Measurements from ENCODE around the gene NBPF26. TPM values are rescaled to one million over a fixed set of nuclear protein-coding genes. Genes with fewer than 3 reads are reported as not detected.
"Not testable (repeated sequence)": the region's sequence is repeated elsewhere in the genome, so short reads cannot be mapped to it uniquely, and the experiment has no call there.

The NBPF26 gene
- total RNA-seq, 1 donor: 28.6 TPM

DNA sequence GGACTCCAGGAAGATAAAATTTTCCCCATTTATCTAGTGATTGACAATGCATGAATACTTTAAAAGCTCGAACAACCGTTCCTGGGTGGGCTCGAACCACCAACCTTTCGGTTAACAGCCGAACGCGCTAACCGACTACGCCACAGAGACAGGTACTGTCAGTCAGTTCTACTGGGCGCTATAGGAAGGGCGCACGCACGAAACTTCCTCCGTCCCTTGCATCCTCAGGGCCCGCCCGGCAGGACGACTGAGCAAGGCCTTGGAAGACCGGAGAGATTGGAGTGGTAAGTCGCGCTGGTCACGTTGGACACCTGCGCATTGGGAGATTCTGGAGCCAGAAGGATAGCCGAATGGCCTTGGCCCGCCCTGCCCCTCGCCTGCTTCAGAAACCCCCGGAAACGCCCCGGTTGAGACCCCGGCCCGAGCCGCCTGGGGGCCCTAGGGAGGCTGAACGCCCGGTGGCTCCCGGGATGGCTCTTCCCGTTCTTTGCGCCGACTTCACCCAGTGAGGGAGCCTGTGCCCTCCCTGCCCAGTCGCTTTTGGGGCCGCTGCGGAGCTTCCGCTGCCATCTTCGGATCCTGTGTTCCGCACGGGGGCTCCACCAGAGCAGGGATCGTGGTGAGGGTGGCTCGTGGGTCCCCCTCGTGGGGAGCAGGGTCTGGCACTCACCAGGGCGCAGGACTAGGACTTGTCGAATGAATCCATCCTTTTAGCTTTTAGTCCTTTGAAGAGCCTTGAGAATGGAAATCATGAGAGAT lies 120.6 kb downstream of the NBPF26 start:
- H3K27me3 ChIP-seq (ENCODE audit: insufficient read depth, low read length); H3K4me1 ChIP-seq (ENCODE audit: insufficient read depth, low read length); H4K20me1 ChIP-seq (ENCODE audit: insufficient read depth, low read length); H3K9me3 ChIP-seq (ENCODE audit: low read depth, low read length); H3K36me3 ChIP-seq (ENCODE audit: insufficient read depth, low read length); H3K27ac ChIP-seq (ENCODE audit: low read depth, low read length); H3K79me2 ChIP-seq (ENCODE audit: insufficient read depth, low read length): not testable (repeated sequence)
- H3K4me3 ChIP-seq (ENCODE audit: insufficient read depth, low read length): peak overlapping the region; percentile 68
- peak; percentile 46 for DNase-seq (ENCODE audit: insufficient read length, low spot score, missing footprints)
- TF ChIP-seq, protein P1, sequence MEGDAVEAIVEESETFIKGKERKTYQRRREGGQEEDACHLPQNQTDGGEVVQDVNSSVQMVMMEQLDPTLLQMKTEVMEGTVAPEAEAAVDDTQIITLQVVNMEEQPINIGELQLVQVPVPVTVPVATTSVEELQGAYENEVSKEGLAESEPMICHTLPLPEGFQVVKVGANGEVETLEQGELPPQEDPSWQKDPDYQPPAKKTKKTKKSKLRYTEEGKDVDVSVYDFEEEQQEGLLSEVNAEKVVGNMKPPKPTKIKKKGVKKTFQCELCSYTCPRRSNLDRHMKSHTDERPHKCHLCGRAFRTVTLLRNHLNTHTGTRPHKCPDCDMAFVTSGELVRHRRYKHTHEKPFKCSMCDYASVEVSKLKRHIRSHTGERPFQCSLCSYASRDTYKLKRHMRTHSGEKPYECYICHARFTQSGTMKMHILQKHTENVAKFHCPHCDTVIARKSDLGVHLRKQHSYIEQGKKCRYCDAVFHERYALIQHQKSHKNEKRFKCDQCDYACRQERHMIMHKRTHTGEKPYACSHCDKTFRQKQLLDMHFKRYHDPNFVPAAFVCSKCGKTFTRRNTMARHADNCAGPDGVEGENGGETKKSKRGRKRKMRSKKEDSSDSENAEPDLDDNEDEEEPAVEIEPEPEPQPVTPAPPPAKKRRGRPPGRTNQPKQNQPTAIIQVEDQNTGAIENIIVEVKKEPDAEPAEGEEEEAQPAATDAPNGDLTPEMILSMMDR (IDR thresholded peaks at IDR 0.05; ENCODE audit: extremely low read depth, low read depth, low read length): peak; percentile 27
- peak overlapping the region; percentile 59 for H2AFZ ChIP-seq (ENCODE audit: low read length)
- peak overlapping the region; percentile 71 for H3K4me2 ChIP-seq (ENCODE audit: insufficient read depth, low read length)

DNA sequence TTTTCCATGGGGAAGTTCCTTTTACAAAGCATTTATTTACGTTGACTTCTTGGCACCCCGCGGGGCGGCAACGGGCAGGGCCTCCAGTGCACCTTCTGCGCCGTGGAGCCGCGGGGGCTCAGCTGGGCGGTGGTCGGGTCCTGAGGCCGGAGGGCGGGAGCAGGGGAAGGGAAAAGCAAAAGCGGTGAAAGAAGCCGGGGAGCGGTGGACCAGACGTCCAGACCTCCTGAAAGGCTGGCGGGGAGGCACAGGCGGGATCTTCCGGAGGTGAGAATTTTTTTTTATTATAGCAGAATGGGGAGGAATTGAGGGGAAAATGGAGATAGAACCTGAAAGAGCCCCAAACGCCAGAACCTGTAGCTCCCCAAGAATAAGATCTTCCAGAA lies 121.2 kb downstream of the NBPF26 start:
- H2AFZ ChIP-seq (ENCODE audit: low read length); H3K36me3 ChIP-seq (ENCODE audit: insufficient read depth, low read length); H3K27me3 ChIP-seq (ENCODE audit: insufficient read depth, low read length); DNase-seq (ENCODE audit: insufficient read length, low spot score, missing footprints); H3K79me2 ChIP-seq (ENCODE audit: insufficient read depth, low read length); H3K9me3 ChIP-seq (ENCODE audit: low read depth, low read length); H3K27ac ChIP-seq (ENCODE audit: low read depth, low read length); H3K4me1 ChIP-seq (ENCODE audit: insufficient read depth, low read length); H4K20me1 ChIP-seq (ENCODE audit: insufficient read depth, low read length): not testable (repeated sequence)
- peak overlapping the region; percentile 52 for H3K4me3 ChIP-seq (ENCODE audit: insufficient read depth, low read length)
- peak overlapping the region; percentile 51 for H3K4me2 ChIP-seq (ENCODE audit: insufficient read depth, low read length)

DNA sequence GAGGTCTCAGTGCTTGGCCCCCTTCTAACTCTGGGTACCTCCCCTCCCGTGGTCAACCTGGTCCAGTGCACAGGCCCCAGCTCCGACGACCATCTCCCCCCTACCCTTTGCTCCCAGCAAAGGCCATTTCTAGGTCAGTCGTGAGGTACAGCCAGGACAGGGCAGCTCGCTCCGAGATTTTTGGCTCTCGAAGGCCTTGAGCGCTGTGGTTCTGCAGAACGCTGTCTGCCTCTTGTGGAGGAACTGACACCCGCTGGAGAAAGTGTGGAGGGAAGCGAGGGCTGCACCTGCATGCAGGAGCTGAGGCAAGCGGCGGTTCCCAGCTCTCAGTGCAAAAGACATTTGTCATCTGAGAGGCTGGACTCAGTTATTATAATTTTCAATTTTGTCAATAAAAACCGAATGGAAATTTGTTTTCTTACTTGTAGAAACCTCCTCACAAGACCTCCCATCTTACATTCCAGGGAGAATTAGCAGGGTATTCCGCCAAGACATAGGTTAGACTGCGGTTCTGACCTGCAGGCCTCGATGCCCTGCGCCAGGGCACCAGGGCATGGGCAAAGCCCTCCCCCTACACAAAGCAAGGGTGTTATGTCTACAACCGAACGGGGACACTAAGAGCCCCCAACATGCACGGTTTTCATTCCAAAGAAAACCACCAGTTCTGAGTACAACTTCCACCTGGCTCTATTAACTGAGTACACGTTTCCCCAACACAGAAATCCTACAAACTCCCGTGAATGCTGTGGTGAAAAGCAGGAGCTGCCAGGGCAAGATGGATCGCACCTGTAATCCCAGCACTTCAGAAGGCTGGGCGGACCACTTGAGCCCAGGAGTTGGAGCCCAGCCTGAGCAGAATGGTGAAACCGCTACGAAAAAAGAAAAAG lies 125.9 kb downstream of the NBPF26 start:
- not testable (repeated sequence) for H3K27me3 ChIP-seq (ENCODE audit: insufficient read depth, low read length); H3K4me3 ChIP-seq (ENCODE audit: insufficient read depth, low read length); H3K27ac ChIP-seq (ENCODE audit: low read depth, low read length); DNase-seq (ENCODE audit: insufficient read length, low spot score, missing footprints); H2AFZ ChIP-seq (ENCODE audit: low read length); H3K4me1 ChIP-seq (ENCODE audit: insufficient read depth, low read length); H3K9me3 ChIP-seq (ENCODE audit: low read depth, low read length); H3K36me3 ChIP-seq (ENCODE audit: insufficient read depth, low read length); H4K20me1 ChIP-seq (ENCODE audit: insufficient read depth, low read length); H3K79me2 ChIP-seq (ENCODE audit: insufficient read depth, low read length)
- peak overlapping the region; percentile 32 for H3K4me2 ChIP-seq (ENCODE audit: insufficient read depth, low read length)

DNA sequence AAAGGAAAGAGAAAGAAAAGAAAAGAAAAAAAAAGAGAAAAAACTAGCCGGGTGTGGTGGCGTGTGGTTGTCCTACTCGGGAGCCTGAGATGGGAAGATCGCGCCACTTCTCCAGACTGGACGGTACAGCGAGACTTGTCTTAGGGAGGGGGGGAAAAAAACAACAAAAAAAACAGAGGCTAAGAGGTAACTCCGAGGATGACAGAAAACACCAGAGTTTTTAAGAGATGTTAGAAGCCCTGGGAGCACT lies 126.5 kb downstream of the NBPF26 start:
- H3K36me3 ChIP-seq (ENCODE audit: insufficient read depth, low read length); H3K4me3 ChIP-seq (ENCODE audit: insufficient read depth, low read length): not testable (repeated sequence)

DNA sequence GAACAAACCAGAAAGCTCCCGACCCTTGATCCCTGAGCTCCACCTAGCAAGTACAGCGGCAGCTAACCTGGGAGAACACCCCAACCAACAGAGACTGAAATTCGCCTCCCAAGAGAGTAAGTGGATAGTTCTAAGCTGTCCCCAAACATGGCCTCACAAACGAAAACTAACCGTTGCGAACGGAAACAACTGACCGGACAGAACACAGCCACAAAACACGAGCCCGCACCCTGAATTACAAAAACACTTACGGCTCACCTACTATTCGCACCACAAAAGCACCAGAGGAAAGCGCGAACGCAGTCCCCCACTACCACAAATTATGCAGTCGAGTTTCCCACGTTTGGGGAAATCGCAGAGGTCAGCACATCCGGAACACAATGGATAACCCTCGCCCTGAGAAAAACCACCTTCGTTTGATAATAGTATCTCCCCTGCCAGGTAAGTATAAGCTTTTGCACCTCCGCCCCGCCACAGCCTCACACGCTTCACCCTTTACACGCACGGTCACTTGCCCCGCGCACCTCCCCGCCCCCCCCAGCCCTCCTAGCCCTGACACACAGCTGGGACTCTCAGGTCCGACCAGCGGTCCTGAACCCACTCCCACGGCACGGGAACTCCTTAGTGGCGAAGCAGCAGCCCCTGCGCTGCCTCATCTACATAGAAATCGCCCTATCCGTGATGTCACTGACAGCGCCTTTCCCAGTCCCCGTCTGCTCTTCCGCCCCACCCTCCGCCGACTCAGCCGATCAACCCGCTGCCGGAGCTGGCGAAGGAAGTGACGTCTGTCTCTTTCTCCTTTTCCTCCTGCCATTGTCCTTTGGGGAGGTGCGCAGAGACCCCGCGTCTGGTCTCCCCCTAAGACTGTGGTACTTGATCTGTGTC lies 127.0 kb downstream of the NBPF26 start:
- H3K4me1 ChIP-seq (ENCODE audit: insufficient read depth, low read length); H3K36me3 ChIP-seq (ENCODE audit: insufficient read depth, low read length); H3K79me2 ChIP-seq (ENCODE audit: insufficient read depth, low read length); H3K27me3 ChIP-seq (ENCODE audit: insufficient read depth, low read length); H3K9me3 ChIP-seq (ENCODE audit: low read depth, low read length); H4K20me1 ChIP-seq (ENCODE audit: insufficient read depth, low read length): not testable (repeated sequence)
- H3K4me2 ChIP-seq (ENCODE audit: insufficient read depth, low read length): peak overlapping the region; percentile 72
- DNase-seq (ENCODE audit: insufficient read length, low spot score, missing footprints): peak; percentile 89
- peak overlapping the region; percentile 61 for H3K4me3 ChIP-seq (ENCODE audit: insufficient read depth, low read length)
- H3K27ac ChIP-seq (ENCODE audit: low read depth, low read length): peak overlapping the region; percentile 65
- peak overlapping the region; percentile 86 for H2AFZ ChIP-seq (ENCODE audit: low read length)

More for the DNA sequence above, 126.5 kb downstream of the NBPF26 start:
- not testable (repeated sequence) for H2AFZ ChIP-seq (ENCODE audit: low read length); H3K79me2 ChIP-seq (ENCODE audit: insufficient read depth, low read length); H3K4me1 ChIP-seq (ENCODE audit: insufficient read depth, low read length); H4K20me1 ChIP-seq (ENCODE audit: insufficient read depth, low read length); H3K27ac ChIP-seq (ENCODE audit: low read depth, low read length); H3K27me3 ChIP-seq (ENCODE audit: insufficient read depth, low read length); DNase-seq (ENCODE audit: insufficient read length, low spot score, missing footprints); H3K9me3 ChIP-seq (ENCODE audit: low read depth, low read length)
- H3K4me2 ChIP-seq (ENCODE audit: insufficient read depth, low read length): peak overlapping the region; percentile 32

DNA sequence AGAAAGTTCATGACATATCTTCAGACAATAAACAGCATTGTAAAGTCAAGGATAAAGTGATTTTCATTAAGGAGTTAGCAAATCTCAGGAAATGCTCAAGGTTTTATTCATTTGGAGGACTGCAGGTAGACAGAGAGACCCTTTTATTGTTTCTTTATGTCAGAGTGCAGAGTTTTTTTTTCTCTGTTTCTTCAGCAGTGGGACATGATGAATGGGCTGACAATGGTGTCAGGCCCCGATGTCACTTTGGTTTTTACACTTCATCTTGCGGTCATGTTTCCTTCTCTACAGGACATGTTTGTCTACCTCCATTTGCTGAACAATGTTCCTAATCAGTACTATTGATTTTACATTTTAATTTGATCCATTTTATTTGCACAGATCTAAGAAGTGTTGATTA lies 134.4 kb downstream of the NBPF26 start:
- H3K4me1 ChIP-seq (ENCODE audit: insufficient read depth, low read length): not testable (repeated sequence)

DNA sequence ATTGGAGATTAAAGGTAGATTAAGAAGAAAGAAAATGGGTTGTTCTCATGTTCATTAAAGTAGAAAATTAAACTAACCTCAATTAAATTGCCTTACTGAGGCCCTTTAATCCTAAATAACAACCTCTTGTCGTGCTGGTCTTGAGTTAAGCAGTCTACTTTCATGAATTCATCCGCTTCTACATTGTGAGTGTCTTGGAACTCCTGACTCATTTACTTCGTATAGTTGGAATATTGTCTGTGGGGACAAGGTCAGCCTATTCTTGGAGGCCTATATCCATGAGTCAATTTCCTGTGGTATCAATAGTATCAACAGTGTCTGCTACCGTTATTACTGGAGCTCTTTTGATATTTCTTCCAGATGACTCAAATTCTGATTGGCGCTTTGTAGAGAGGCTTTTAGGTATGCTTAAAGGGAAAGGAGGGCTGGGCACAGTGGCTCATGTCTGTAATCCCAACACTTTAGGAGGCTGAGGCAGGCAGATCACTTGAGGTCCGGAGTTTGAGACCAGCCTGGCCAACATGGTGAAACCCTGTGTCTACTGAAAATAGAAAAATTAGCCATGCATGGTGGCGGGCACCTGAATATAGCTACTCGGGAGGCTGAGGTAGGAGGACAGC lies 136.0 kb downstream of the NBPF26 start:
- H3K4me1 ChIP-seq (ENCODE audit: insufficient read depth, low read length); H3K27me3 ChIP-seq (ENCODE audit: insufficient read depth, low read length); H3K9me3 ChIP-seq (ENCODE audit: low read depth, low read length); H3K4me3 ChIP-seq (ENCODE audit: insufficient read depth, low read length); H3K4me2 ChIP-seq (ENCODE audit: insufficient read depth, low read length); H3K36me3 ChIP-seq (ENCODE audit: insufficient read depth, low read length); DNase-seq (ENCODE audit: insufficient read length, low spot score, missing footprints); H2AFZ ChIP-seq (ENCODE audit: low read length); H3K27ac ChIP-seq (ENCODE audit: low read depth, low read length); H4K20me1 ChIP-seq (ENCODE audit: insufficient read depth, low read length); H3K79me2 ChIP-seq (ENCODE audit: insufficient read depth, low read length): not testable (repeated sequence)

More for the DNA sequence above, 134.4 kb downstream of the NBPF26 start:
- not testable (repeated sequence) for H2AFZ ChIP-seq (ENCODE audit: low read length); H4K20me1 ChIP-seq (ENCODE audit: insufficient read depth, low read length); H3K36me3 ChIP-seq (ENCODE audit: insufficient read depth, low read length); H3K4me3 ChIP-seq (ENCODE audit: insufficient read depth, low read length); H3K9me3 ChIP-seq (ENCODE audit: low read depth, low read length); H3K27ac ChIP-seq (ENCODE audit: low read depth, low read length); H3K27me3 ChIP-seq (ENCODE audit: insufficient read depth, low read length); H3K4me2 ChIP-seq (ENCODE audit: insufficient read depth, low read length); H3K79me2 ChIP-seq (ENCODE audit: insufficient read depth, low read length); DNase-seq (ENCODE audit: insufficient read length, low spot score, missing footprints)
